ENCODE measurements around the gene PLXNB2.

GRCh38 chr22:50294319-50294656, 13.2 kb downstream of the PLXNB2 start:
- no peak for TF ChIP-seq CTCF (IDR thresholded peaks at IDR 0.05; ENCODE audit: low read length)
- no peak for TF ChIP-seq EZH2 (optimal IDR thresholded peaks at IDR 0.05; ENCODE audit: low read depth, low read length)
- no peak for TF ChIP-seq EZH2phosphoT487 (IDR thresholded peaks at IDR 0.05; ENCODE audit: low read length)
